Measurements from ENCODE around the gene RRM2. TPM values are rescaled to one million over a fixed set of nuclear protein-coding genes. Genes with fewer than 3 reads are reported as not detected.

The RRM2 gene
- total and polyA plus RNA-seq, 5 donors, result 0.37 to 6.1 (median 1.3) TPM

DNA sequence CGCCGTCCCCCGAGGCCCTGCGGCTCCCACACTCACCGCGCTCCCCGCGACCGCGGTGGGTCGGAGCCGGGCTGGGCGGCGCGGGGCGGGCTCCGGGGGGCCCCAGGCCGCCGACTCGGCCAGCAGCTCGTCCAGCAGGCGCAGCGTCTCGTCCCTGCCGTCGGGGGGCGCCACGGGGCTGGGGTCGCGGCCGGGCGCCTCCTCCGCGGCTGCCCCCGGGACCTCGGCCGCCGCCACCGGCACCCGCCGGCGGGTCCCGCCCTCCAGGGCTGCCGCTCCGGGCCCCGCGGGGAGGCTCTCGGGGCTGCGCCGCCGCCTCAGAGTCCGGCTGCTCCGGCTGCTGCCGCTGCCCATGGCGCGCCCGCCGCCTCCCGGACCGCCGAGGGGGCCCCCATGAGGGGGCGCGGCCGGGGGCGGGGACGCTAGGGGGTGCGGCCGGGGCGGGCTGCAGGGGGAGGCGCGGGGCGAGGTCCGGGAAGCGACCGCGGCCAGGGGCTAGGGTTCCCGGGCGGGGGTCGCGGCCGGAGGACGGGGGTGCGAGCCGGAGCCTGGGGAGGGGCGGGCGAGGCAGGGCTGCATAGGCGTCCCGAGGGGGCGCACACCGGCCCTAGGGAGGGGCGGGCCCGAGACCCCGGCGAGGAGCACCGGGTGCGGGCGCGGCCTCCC lies 42.5 kb upstream of the RRM2 start, which contains the start of gene CYS1:
CYS1 (minus strand) TSS at position 542 of the 666 bp plus-strand sequence; CDS start at position 354, 188 bp downstream.
- Histone ChIP-seq H3K27me3 (ENCODE audit: control insufficient read depth, insufficient read depth) (no peaks in the 10 kb centered on the region), H3K4me3 (ENCODE audit: low read length) (peak within 1 kb of the TSS; percentile 62), H3K9me3 (ENCODE audit: control insufficient read depth, low read length) (no peaks in the 10 kb centered on the region), H3K4me1 (ENCODE audit: control insufficient read depth, insufficient read depth, low read length) (peaks cover 3% of the 10 kb centered on the region), H3K27ac (ENCODE audit: low read length) (peak within 1 kb of the TSS; percentile 11)
- under 1% methylated on average over 90 of the region's 98 CpGs for WGBS
- intact Hi-C loops (cut with DNase I), result loop anchor here in 1 of 4 donors (5.0 kb wide), 1 partner anchor 357 kb away; no protein-coding TSS in a partner anchor
- peak; percentile 40 to 56 for ATAC-seq
- peak; percentile 28 to 74 (median 72) for DNase-seq

DNA sequence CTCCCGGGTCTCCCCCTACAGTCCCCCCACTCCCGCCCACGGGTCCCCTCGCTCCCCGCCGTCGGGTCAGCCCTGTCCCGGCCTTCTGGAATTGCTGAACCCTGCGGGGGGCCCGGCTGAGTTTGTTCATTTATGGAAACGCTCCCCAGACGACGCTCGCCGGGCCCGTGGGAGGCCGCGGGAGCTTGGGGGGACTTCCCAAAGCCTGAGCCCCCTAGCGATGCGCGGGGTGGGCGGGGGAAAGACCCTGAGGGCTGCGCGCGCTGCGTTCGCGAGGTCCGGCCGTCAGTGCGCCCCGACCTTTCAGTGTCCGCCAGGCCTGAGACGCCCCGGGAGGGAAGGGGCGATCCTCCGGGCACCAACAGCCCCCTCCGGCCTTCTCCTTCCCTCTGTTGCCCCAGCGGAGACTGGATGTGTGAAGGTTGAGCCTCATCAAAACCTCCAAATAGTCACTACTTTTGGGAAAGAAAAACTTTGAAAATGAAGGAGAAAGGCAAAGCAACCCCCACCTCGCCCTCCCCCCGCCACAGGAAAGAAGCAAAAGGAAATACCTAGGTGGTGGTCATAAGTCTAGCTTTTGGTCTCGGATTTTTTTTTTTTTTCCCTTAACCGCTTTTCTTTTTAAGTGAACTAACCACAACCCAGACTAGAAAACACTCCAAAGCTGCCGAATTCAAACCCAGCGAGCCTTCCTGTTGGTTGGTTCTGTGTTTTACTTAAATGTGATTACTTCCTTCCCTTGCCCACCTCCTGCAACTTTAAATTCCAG lies 41.8 kb upstream of the RRM2 start:
- Histone ChIP-seq H3K27me3 (ENCODE audit: control insufficient read depth, insufficient read depth) (no peaks in the 10 kb centered on the region), H3K27ac (ENCODE audit: low read length) (no peak overlapping the region), H3K4me3 (ENCODE audit: low read length) (peak overlapping the region; percentile 62), H3K4me1 (ENCODE audit: control insufficient read depth, insufficient read depth, low read length) (peaks cover 3% of the 10 kb centered on the region), H3K9me3 (ENCODE audit: control insufficient read depth, low read length) (no peaks in the 10 kb centered on the region)
- intact Hi-C loops (cut with DNase I), result no loop called here
- WGBS, result 9% methylated on average over 45 of the region's 45 CpGs
- ATAC-seq (no peak), DNase-seq (peak; percentile 30 to 73 (median 57))

DNA sequence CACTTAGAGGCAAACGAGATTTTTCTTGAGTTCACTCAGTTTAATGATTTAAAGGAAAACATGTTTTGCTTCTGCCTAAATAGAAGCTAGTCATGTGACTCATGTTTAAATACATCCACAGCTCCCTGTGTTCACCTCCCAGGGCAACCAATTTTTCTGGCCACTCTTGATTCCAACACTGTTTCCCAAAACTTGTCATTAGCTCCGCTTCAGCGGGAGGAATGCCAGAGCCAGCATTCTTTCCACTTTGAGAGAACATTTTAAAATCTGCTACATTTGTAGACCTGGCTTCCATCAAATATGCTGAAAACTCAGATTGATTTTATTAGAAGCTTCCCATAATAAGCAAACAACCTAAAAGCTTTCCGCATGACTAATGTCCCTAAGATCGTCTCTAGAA lies 39.5 kb upstream of the RRM2 start:
- WGBS, result 56% methylated on average over 5 of the region's 5 CpGs
- Histone ChIP-seq H3K27me3 (ENCODE audit: control insufficient read depth, insufficient read depth) (no peaks in the 10 kb centered on the region), H3K27ac (ENCODE audit: low read length) (no peak overlapping the region)

DNA sequence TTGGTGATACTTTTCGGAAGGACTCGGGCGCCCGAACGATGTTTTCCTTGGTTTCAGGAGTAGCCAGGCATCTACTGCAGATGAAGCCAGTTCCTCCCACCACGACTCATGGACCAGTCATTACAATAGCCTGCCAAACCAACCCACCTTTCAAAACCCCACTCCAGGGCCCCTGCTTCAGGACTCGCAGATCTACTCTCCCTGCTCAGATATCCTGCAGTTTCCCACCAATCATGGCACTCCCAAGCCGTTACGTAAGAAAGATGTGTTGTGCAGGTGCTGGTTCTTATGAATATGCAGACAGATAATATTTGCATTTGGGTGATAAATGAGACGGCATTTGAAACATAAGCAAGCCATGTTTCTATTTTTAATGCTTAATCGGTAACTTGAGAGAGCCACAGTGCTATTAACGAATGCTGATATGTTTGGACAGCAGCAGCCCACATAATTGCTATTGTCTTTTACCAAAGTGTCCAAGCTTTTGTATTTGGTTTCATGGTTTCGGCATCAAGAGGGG lies 38.8 kb upstream of the RRM2 start:
- intact Hi-C loops (cut with DNase I), result no loop called here
- H3K4me3 ChIP-seq (ENCODE audit: low read length), result no peak overlapping the region
- peaks cover 3% of the 10 kb centered on the region for H3K4me1 ChIP-seq (ENCODE audit: control insufficient read depth, insufficient read depth, low read length)
- no peak overlapping the region for H3K27ac ChIP-seq (ENCODE audit: low read length)
- 62% methylated on average over 13 of the region's 13 CpGs for WGBS
- H3K9me3 ChIP-seq (ENCODE audit: control insufficient read depth, low read length), result no peaks in the 10 kb centered on the region
- ATAC-seq (no peak), DNase-seq (no peak)
- H3K27me3 ChIP-seq (ENCODE audit: control insufficient read depth, insufficient read depth), result no peaks in the 10 kb centered on the region

More for the DNA sequence above, 39.5 kb upstream of the RRM2 start:
- no peak overlapping the region for H3K4me3 ChIP-seq (ENCODE audit: low read length)
- no peak for ATAC-seq
- H3K9me3 ChIP-seq (ENCODE audit: control insufficient read depth, low read length), result no peaks in the 10 kb centered on the region
- intact Hi-C loops (cut with DNase I), result no loop called here
- peaks cover 3% of the 10 kb centered on the region for H3K4me1 ChIP-seq (ENCODE audit: control insufficient read depth, insufficient read depth, low read length)
- DNase-seq, result no peak

DNA sequence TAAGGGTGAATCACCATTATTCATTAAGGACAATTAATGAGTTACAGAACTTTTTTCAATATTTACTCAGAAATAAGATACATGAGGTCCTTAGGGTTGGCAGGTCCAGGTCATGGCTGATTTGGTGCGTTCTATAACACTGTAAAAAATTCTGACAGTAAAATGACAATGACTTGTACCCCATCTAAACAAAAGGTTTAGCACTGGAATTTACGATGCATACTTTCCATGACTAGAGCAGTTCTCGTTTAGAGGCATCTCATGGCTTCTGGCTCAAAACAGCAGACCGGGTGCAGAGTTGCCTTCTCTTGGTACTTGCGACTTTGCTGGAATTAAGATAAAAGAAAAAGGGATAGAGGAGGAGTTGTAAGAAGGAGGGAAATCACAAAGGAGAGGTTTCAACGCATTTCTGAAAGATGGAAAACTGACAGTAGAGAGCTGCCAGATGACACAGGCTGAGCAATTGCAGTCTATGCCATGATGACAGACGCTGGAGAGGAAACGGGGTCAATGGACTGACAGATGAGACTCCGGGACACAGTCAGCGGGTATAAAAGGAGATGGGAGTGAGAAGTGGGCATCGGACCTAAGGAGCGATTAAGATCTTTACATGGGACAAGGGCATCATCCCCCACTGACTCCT lies 38.2 kb upstream of the RRM2 start:
- Histone ChIP-seq H3K27ac (ENCODE audit: low read length) (no peak overlapping the region), H3K27me3 (ENCODE audit: control insufficient read depth, insufficient read depth) (no peaks in the 10 kb centered on the region), H3K4me1 (ENCODE audit: control insufficient read depth, insufficient read depth, low read length) (peaks cover 3% of the 10 kb centered on the region), H3K9me3 (ENCODE audit: control insufficient read depth, low read length) (no peaks in the 10 kb centered on the region), H3K4me3 (ENCODE audit: low read length) (no peak overlapping the region)
- DNase-seq (no peak), ATAC-seq (no peak)
- intact Hi-C loops (cut with DNase I), result no loop called here
- WGBS, result 70% methylated on average over 12 of the region's 12 CpGs

DNA sequence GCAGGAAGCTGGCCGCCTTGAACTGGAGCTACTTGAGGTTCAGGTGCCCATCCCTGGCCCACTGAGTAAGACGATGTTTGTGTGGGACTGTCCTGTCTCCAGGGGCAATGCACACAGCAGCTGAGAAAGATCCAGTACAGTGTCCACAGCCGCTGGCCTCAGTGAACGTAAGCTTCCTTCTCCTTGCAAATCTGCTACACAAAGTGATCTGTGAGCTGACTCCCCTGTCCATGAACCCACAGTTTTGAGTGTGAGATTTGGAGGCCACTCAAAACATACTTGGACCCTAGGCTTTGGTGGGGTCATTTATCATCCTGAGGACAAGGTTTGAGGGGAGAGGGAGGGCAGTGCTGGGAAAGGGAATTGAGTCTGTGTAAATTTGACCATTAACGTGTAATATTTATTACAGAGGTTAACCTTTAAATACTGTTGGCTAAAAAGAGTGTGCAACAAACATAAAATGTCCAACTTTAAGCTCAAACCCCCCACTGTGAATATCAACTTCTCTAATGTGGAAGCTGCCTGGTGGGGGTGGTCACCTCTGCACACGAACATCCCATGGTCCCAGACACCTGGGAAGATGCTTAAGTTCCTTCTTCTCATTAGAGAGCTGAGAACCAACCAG lies 37.4 kb upstream of the RRM2 start:
- intact Hi-C loops (cut with DNase I), result no loop called here

DNA sequence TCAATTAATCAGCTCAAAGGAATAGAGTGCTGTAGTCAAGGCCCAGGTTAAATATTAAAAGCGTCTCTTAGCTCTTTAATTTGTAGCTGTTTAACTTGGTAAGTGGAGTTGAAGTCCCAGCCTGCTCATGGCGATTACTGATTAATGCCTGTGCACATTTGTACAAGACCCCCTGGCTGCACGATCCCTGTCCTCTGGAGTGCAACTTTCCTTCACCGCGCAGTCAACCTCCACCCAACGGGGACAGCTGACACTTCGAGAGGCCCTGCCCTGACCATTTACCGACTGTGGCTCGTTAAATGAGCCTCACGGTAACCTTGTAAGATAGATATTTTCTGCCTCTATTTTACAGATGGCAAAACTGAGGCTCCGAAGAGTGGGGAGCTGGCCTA lies 36.9 kb upstream of the RRM2 start:
- Histone ChIP-seq H3K27ac (ENCODE audit: low read length) (no peak overlapping the region), H3K27me3 (ENCODE audit: control insufficient read depth, insufficient read depth) (no peaks in the 10 kb centered on the region), H3K4me1 (ENCODE audit: control insufficient read depth, insufficient read depth, low read length) (peaks cover under 1% of the 10 kb centered on the region), H3K9me3 (ENCODE audit: control insufficient read depth, low read length) (no peaks in the 10 kb centered on the region), H3K4me3 (ENCODE audit: low read length) (no peak overlapping the region)
- ATAC-seq, result no peak
- 95% methylated on average over 11 of the region's 11 CpGs for WGBS
- intact Hi-C loops (cut with DNase I), result no loop called here
- no peak for DNase-seq

More for the DNA sequence above, 37.4 kb upstream of the RRM2 start:
- WGBS, result 68% methylated on average over 6 of the region's 6 CpGs
- ATAC-seq (no peak), DNase-seq (no peak)
- peaks cover 3% of the 10 kb centered on the region for H3K4me1 ChIP-seq (ENCODE audit: control insufficient read depth, insufficient read depth, low read length)
- H3K27me3 ChIP-seq (ENCODE audit: control insufficient read depth, insufficient read depth), result no peaks in the 10 kb centered on the region
- no peaks in the 10 kb centered on the region for H3K9me3 ChIP-seq (ENCODE audit: control insufficient read depth, low read length)
- no peak overlapping the region for H3K4me3 ChIP-seq (ENCODE audit: low read length)
- H3K27ac ChIP-seq (ENCODE audit: low read length), result no peak overlapping the region

DNA sequence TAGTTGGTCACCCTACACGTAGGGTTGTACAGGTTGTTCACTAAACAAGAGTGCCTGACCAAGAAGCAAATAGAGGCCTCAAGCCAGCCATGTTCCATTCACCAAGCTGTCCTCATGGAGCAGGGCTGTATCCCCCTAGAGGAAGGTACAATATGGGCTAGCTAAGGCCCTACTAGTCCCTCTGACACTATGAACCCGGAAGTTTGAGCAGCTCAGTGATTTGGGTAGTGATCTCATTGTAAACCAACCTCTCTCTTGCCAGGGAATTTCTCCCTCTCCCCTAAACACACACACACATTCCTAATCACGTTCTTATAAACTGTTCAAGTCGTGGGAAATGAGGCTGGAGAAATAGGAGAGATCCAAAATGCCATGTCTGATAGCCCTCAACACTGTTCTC lies 35.6 kb upstream of the RRM2 start:
- 68% methylated on average over 4 of the region's 4 CpGs for WGBS
- no peak for DNase-seq
- no peak overlapping the region for H3K4me3 ChIP-seq (ENCODE audit: low read length)
- H3K27ac ChIP-seq (ENCODE audit: low read length), result no peak overlapping the region
- H3K27me3 ChIP-seq (ENCODE audit: control insufficient read depth, insufficient read depth), result no peaks in the 10 kb centered on the region
- ATAC-seq, result no peak
- intact Hi-C loops (cut with DNase I), result no loop called here
- H3K9me3 ChIP-seq (ENCODE audit: control insufficient read depth, low read length), result no peaks in the 10 kb centered on the region
- H3K4me1 ChIP-seq (ENCODE audit: control insufficient read depth, insufficient read depth, low read length), result no peaks in the 10 kb centered on the region

DNA sequence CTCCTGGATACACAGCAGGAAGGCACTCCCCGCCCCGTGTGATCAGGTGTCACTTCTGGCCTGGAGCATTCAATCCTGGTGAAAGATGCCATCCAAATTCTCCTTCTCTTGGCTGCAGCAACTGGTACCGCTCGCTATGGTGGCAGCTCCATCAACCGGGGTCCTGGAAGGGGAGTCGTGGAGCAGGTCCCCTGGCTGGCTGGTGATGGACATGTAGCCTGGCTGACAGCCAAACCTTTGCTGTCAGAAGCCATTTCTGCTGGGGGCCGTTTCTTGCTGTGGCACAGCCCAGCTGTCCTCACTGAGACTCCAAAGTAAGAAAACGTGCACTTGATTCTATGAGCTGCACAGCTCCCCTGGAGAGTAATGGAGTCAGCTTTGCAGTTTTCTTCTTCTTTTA lies 35.2 kb upstream of the RRM2 start:
- Histone ChIP-seq H3K27me3 (ENCODE audit: control insufficient read depth, insufficient read depth) (no peaks in the 10 kb centered on the region), H3K9me3 (ENCODE audit: control insufficient read depth, low read length) (no peaks in the 10 kb centered on the region), H3K27ac (ENCODE audit: low read length) (no peak overlapping the region), H3K4me3 (ENCODE audit: low read length) (no peak overlapping the region), H3K4me1 (ENCODE audit: control insufficient read depth, insufficient read depth, low read length) (no peaks in the 10 kb centered on the region)
- 61% methylated on average over 8 of the region's 8 CpGs for WGBS
- ATAC-seq (no peak), DNase-seq (no peak)
- intact Hi-C loops (cut with DNase I), result no loop called here

DNA sequence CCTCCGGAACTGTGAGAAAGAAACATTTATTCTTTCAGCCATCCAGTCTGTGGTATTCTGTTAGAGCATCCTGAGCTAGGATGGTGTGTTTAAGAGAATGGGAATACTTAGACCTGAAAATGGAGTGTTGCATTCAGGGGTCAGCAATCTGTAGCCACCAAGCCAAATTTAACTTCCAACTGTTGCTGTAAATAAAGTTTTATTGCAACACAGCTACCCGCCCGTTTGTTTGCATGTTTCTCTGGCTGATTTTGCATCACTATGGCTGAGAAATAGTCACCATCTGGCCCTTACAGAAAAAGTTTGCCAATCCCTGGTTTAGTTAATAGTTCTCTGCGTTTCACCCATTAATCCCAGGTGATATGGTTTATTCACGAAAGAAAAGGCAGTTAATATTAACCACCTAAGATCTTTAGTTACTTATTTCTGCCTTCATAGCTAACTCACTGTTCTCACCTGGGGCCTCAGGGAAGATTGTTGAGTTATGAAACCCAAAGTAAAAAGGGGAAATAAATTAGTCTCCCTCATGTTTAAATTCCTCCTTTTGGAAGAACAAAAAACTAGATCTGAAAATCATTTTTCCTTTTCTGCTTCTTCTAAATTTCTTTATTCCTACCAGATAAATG lies 32.9 kb upstream of the RRM2 start:
- Histone ChIP-seq H3K4me1 (ENCODE audit: control insufficient read depth, insufficient read depth, low read length) (no peaks in the 10 kb centered on the region), H3K9me3 (ENCODE audit: control insufficient read depth, low read length) (no peaks in the 10 kb centered on the region), H3K27me3 (ENCODE audit: control insufficient read depth, insufficient read depth) (no peaks in the 10 kb centered on the region), H3K27ac (ENCODE audit: low read length) (no peak overlapping the region), H3K4me3 (ENCODE audit: low read length) (no peak overlapping the region)
- no peak for DNase-seq
- WGBS, result 46% methylated on average over 5 of the region's 5 CpGs
- intact Hi-C loops (cut with DNase I), result loop anchor here in 1 of 4 donors (10.0 kb wide), 1 partner anchor 275 kb away; no protein-coding TSS in a partner anchor
- ATAC-seq, result no peak

Data from right cardiac atrium (tissue), 5 donors.